Kasumi-1 (cell line): Measurements from ENCODE around the gene PRR14.
"Not testable (repeated sequence)": the region's sequence is repeated elsewhere in the genome, so short reads cannot be mapped to it uniquely, and the experiment has no call there.

ENCODE experiments used
- DNase-seq, 2 experiments: peaks; one replicate each; lab custom pipeline; 2025; lab: John Stamatoyannopoulos, UW

PRR14 gene

GRCh38 chr16:30692396-30693064 lies 41.8 kb downstream of the PRR14 start:
- no peak for DNase-seq

DNA sequence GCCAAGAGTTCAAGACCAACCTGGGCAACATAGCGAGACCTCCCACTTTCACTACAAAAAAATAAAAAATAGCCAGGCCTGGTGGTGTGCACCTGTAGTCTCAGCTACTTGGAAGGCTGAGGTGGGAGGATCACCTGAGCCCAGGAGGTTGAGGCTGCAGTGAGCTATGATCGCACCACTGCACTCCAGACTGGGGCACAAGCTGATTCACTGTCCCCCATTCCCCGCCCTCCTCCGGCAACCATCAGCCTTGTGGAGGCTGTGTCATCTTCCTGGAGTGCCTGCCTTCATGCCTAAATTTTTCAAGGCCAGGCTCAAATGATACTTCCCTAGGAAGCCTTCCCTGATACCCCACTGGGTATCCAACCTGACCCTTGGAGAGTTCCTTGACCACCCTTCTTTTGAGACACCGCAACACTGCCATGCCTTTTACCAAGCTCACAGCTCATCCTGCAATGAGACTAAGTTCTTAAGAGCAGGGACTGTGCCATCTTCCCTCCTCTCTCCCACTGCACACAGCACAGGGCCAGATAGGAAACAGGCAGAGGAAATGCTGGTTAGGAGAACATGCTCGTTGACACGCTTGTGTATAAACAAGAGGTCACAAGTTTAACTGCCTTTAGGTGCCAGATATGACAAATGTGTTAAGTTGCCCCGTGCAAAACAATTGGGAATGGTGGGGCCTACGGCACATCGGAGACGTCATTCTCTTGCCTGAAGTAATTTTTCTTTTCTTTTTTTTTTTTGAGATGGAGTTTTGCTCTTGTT lies 44.4 kb downstream of the PRR14 start:
- DNase-seq = no peak

- DNase-seq = not testable (repeated sequence)
Observed at GRCh38 chr16:30696646-30697045, 45.9 kb downstream of the PRR14 start.

- DNase-seq = peak; percentile 85 to 88
Observed at GRCh38 chr16:30697264-30698138, 46.7 kb downstream of the PRR14 start.

- DNase-seq = no peak
Observed at GRCh38 chr16:30698139-30698815, 47.5 kb downstream of the PRR14 start.

DNA sequence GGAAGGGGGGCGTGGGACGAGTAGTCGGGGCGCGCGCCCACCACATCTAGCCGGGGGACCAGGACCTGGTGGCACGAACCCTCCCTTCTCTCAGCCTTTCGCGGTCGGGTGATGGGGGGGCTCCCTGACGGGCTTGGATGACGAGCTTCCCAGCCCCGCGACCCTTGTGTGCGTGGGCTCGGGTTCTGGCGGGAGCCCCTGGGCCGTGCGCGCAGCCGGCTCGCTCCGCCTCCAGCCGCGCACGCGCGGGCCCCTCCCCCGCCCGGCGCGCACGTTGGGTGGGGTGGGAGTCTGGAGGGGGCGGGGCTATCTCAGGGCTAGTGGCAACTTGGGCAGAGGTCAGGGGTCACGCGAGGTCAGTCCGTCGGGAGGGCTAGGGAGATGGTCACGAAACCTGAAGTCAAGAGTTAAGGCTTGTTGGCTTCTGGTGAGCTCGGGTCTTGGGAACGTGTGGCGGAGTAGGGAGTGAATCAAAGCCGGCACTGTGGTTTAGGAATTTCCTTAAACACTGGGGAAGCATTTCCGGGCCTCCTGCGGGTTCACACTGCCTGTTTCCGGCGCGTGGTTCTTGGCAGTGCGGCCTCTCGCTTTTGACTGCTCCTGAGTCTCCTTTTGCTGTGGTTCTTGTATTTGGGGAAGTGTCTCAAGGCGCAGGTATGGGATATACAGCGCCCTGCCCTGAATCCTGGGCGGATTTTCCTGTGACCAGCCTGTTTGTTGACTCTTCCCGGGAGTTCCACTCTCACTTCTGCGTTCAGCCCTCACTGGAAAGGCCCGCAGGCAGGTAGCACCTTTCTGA lies 48.3 kb downstream of the PRR14 start, which contains the start of gene SRCAP:
TSS of gene SRCAP (plus strand) at position 356 of the 799 bp plus-strand sequence. CDS start 1,654 bp downstream, outside the sequence.
- peak; percentile 53 to 57 for DNase-seq

- no peak for DNase-seq
Observed at GRCh38 chr16:30699615-30700099, 48.9 kb downstream of the PRR14 start.

DNA sequence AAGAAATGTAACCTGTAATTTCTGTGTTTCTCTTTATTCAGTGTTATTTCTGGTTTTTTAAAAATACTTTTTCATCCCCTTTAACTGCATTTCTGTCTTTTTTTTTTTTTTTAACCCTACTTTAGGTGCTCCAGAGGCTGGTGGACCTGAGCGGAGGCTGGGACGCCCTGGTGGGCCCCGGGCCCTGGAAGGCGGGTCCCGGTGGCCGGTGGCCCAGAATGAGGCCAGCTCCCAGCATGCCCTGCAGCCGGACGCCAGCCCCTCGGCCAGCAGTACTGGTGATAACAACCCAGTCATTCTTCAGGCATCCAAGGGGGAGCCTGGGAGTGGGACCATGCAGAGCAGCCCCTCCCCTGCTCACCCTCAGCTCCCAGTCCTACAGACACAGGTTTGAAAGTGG lies 49.7 kb downstream of the PRR14 start:
- no peak for DNase-seq

DNA sequence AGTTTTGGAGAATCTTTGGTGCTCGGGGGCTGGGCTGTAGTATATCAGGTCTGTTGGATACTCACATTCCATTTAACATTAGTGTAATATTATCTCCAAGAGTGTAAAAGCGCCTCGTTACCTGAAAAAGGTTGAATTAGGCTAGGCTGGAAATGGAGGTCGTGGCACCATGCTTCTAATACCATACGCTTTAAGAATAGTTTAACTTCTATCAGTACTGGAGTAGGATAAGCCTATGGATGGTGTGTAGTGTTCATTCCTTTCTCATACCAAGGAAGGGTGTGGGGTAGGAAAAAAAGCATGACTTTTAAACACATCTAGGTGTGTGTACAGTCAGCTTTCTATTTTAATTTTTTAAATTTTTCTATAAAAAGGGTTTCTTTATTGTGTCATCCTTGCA lies 50.2 kb downstream of the PRR14 start:
- no peak for DNase-seq

- DNase-seq = not testable (repeated sequence)
Observed at GRCh38 chr16:30703071-30703470, 52.3 kb downstream of the PRR14 start.

DNA sequence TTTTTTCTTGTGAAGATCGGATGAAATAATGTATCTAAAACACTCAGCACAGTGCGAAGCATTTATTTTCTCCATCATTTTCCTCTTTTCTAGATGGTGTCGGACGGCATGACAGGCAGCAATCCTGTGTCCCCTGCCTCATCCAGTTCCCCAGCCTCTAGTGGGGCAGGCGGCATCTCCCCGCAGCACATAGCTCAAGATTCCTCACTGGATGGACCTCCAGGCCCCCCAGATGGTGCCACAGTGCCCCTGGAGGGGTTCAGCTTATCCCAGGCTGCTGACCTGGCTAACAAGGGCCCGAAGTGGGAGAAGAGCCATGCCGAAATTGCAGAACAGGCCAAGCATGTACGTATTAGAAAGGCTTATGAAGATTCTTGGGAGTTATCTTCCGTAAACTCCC lies 53.2 kb downstream of the PRR14 start:
- DNase-seq = no peak
